Fibroblast of mammary gland (primary cell): ENCODE data around the gene BRI3BP.

Source experiments
- DNase-seq: peaks from one replicate; pipeline ENCODE4 v3.0.0-alpha.2; 2010; ENCODE audit warnings: low read depth
- H3K4me3 ChIP-seq: 2 replicates; pipeline ENCODE4 v1.5.1; 2011; ENCODE audit warnings: low read depth, mild to moderate bottlenecking, low read length, moderate library complexity; ENCODE audit not compliant: control insufficient read depth
- TF ChIP-seq, protein P1 (sequence below): conservative IDR thresholded peaks from 2 replicates; pipeline ENCODE4 v1.5.1; 2011; ENCODE audit warnings: low read depth, low read length, inconsistent platforms; ENCODE audit not compliant: control insufficient read depth, insufficient read depth

The BRI3BP gene

GRCh38 chr12:124970647-124971402, 22.6 kb upstream of the BRI3BP start:
- TF ChIP-seq, protein P1, sequence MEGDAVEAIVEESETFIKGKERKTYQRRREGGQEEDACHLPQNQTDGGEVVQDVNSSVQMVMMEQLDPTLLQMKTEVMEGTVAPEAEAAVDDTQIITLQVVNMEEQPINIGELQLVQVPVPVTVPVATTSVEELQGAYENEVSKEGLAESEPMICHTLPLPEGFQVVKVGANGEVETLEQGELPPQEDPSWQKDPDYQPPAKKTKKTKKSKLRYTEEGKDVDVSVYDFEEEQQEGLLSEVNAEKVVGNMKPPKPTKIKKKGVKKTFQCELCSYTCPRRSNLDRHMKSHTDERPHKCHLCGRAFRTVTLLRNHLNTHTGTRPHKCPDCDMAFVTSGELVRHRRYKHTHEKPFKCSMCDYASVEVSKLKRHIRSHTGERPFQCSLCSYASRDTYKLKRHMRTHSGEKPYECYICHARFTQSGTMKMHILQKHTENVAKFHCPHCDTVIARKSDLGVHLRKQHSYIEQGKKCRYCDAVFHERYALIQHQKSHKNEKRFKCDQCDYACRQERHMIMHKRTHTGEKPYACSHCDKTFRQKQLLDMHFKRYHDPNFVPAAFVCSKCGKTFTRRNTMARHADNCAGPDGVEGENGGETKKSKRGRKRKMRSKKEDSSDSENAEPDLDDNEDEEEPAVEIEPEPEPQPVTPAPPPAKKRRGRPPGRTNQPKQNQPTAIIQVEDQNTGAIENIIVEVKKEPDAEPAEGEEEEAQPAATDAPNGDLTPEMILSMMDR, result no peak
- no peak for DNase-seq
- H3K4me3 ChIP-seq, result no peak overlapping the region

GRCh38 chr12:124971603-124972002, 21.8 kb upstream of the BRI3BP start:
- TF ChIP-seq, protein P1, result no peak
- no peak overlapping the region for H3K4me3 ChIP-seq
- DNase-seq, result no peak

- TF ChIP-seq, protein P1, result no peak
- DNase-seq, result no peak
These were observed 21.2 kb upstream of the BRI3BP start for GRCh38 chr12:124972211-124972610.

DNA sequence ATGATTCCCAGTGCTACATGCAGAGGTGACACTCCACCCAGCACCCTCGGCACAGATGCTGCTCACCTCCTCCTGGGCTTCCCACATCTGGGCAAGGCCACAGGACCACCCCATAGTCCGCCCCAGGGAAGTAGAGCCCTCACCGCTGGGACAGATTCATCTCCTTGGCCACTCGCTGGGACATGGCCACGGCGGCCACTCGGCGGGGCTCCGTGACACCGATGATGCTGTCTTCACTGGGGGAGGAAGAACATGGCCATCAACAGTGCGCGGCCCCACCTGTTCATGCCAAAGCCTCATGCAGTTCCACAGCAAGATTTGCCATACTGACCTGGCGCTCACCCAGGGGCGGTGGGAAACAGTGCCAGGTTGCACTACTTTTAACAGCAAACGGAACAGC, 18.2 kb upstream of the BRI3BP start:
- no peak overlapping the region for H3K4me3 ChIP-seq
- TF ChIP-seq, protein P1, result no peak
- DNase-seq, result no peak

More at GRCh38 chr12:124972211-124972610, 21.2 kb upstream of the BRI3BP start:
- H3K4me3 ChIP-seq, result no peak overlapping the region

GRCh38 chr12:124976999-124977398, 16.4 kb upstream of the BRI3BP start:
- H3K4me3 ChIP-seq, result no peak overlapping the region
- TF ChIP-seq, protein P1, result no peak
- no peak for DNase-seq

- no peak for DNase-seq
- H3K4me3 ChIP-seq, result no peak overlapping the region
- TF ChIP-seq, protein P1, result no peak
These were observed 13.9 kb upstream of the BRI3BP start for GRCh38 chr12:124979568-124979967.
